GM12874 (cell line): ENCODE results near the gene NUAK2.

Source experiments
- TF ChIP-seq, protein P1 (sequence below): IDR thresholded peaks from 2 replicates; pipeline ENCODE4 v1.5.1; 2011; ENCODE audit warnings: low read depth, mild to moderate bottlenecking, control low read depth, low read length, moderate library complexity; ENCODE audit not compliant: insufficient read depth

The NUAK2 gene

DNA sequence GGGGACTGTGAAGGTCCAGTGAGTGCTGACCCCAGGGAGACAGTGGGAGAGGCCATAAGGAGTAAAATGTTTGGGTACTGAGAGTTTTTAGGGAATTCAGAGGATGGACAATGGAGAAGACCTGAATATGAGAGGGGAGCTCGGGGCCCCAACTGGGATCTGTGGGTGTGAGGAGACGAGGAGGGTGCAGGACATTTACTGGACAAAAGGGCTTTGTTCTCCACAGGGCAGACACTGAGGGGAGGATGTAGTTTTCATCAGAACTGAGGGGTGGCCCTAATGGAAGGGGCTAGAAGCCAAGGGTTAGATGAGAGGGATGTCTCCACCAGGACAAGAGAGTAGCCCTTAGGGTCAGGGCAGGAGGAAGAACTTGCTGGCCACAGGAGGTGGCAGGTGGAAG lies 63.8 kb downstream of the NUAK2 start:
- TF ChIP-seq, protein P1, sequence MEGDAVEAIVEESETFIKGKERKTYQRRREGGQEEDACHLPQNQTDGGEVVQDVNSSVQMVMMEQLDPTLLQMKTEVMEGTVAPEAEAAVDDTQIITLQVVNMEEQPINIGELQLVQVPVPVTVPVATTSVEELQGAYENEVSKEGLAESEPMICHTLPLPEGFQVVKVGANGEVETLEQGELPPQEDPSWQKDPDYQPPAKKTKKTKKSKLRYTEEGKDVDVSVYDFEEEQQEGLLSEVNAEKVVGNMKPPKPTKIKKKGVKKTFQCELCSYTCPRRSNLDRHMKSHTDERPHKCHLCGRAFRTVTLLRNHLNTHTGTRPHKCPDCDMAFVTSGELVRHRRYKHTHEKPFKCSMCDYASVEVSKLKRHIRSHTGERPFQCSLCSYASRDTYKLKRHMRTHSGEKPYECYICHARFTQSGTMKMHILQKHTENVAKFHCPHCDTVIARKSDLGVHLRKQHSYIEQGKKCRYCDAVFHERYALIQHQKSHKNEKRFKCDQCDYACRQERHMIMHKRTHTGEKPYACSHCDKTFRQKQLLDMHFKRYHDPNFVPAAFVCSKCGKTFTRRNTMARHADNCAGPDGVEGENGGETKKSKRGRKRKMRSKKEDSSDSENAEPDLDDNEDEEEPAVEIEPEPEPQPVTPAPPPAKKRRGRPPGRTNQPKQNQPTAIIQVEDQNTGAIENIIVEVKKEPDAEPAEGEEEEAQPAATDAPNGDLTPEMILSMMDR = no peak

DNA sequence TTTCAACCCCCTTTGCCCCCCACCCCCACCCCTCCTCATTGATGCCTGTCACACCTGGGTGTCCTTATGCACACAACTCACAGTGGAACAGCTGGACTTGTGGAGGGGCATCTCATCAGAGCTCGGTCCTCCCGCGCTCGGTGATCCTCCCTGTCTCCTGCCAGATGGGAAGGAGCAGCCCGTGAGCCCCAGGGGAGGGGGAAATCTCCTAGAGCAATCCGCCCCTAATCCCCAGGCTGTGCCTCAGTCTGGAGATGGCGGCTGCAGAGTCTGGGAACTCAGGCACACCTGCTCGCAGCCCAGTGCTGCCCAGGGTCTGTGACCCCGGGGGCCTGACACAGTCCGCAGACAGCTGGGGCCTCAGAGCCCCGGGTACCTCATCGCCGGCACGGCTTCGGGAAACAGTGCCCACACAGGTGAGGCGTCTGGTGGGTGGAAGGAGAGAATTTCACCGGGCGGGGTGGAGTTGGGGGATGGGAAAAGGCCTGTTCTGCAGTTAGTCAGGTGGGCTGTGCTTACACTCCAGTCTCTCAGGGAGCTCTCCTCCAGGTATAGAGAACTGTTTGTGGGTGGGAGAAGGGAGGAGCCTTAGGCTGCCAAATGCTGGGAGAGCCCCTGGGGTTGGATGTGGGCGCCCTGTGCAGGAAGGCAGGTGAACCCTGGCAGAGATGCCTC lies 64.5 kb downstream of the NUAK2 start:
- TF ChIP-seq, protein P1 = no peak

DNA sequence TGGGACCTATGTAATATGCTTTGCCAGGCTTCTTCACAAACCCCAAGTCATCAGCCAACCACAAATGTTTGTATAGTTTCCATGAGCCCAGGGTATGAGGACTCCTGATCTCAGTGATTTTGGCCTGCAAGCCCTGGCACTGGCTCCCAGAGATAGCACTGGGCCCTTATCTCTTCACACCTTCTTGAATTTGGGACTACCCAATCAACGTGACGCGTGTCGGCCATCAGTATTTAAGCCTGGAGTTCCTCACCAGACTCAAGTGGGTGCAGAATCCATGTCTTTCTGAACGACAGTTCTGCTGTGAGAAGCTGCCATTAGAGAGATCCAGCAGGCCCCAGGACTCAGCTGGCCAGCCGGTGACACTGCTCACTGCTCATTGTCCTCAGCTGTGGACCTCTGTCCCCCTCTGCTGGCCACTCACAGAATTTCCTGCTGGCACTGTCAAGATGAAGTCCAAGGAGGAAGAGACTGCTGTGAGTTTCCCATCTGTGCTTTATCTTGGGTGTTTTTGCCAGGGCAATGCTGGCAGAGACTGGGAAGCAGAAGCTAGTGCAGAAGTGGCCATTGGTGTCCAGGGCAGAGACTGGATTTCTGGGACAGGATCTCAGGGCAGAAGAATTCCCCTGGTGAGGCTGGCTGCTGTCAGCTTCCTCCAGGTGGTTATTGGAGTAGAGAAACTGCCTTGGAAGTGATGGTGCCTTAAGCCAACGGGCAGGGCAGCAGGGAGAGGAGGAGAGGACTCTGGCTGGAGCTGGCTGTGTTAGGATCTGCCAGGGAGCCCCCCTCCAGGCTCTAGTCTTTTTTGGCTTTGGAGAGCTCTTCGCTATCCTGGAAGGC lies 65.4 kb downstream of the NUAK2 start:
- TF ChIP-seq, protein P1 = peak; percentile 82
